GM23248 (cell line): Measurements from ENCODE around the gene ZFPL1. TPM values are rescaled to one million over a fixed set of nuclear protein-coding genes. Genes with fewer than 3 reads are reported as not detected.

Source experiments
- DNase-seq: peaks from one replicate; pipeline ENCODE4 v3.0.0-alpha.2; 2015
- H2AFZ ChIP-seq: fragments of 200-600 bp; sonication (generic); 2 replicates; pipeline ENCODE4 v1.6.1; 2016; ENCODE audit warnings: antibody characterized with exemption
- H3F3A ChIP-seq: fragments of 200-600 bp; sonication (generic); 2 replicates; pipeline ENCODE4 v1.6.1; 2016; ENCODE audit warnings: mild to moderate bottlenecking, antibody characterized with exemption, mixed run types; ENCODE audit not compliant: insufficient read depth
- H3K27ac ChIP-seq: fragments of 200-600 bp; sonication (generic); 2 replicates; pipeline ENCODE4 v1.5.1; 2016; ENCODE audit warnings: mild to moderate bottlenecking
- H3K27me3 ChIP-seq: fragments of 200-600 bp; sonication (generic); replicated peaks from 2 replicates; pipeline ENCODE4 v1.6.1; 2016; ENCODE audit warnings: mild to moderate bottlenecking; ENCODE audit not compliant: insufficient read depth
- H3K36me3 ChIP-seq: fragments of 200-600 bp; sonication (generic); 2 replicates; pipeline ENCODE4 v1.6.1; 2016; ENCODE audit warnings: low read depth, mild to moderate bottlenecking
- H3K4me1 ChIP-seq: fragments of 200-600 bp; sonication (generic); 2 replicates; pipeline ENCODE4 v1.6.1; 2016; ENCODE audit warnings: mild to moderate bottlenecking; ENCODE audit not compliant: insufficient read depth
- H3K4me2 ChIP-seq: fragments of 200-600 bp; sonication (generic); one replicate; pipeline ENCODE4 v1.6.1; 2016; ENCODE audit warnings: mild to moderate bottlenecking; ENCODE audit not compliant: unreplicated experiment
- H3K4me3 ChIP-seq: fragments of 200-600 bp; sonication (generic); 2 replicates; pipeline ENCODE4 v1.5.1; 2016; ENCODE audit warnings: mild to moderate bottlenecking
- H3K79me2 ChIP-seq: fragments of 200-600 bp; sonication (generic); 2 replicates; pipeline ENCODE4 v1.6.1; 2016; ENCODE audit warnings: mild to moderate bottlenecking; ENCODE audit not compliant: insufficient read depth
- H3K9ac ChIP-seq: fragments of 200-600 bp; sonication (generic); 2 replicates; pipeline ENCODE4 v1.6.1; 2016; ENCODE audit warnings: mild to moderate bottlenecking
- H3K9me2 ChIP-seq: fragments of 200-600 bp; sonication (generic); 2 replicates; pipeline ENCODE4 v1.6.1; 2016; ENCODE audit warnings: mixed run types, mild to moderate bottlenecking, moderate library complexity; ENCODE audit not compliant: insufficient read depth
- H3K9me3 ChIP-seq: fragments of 200-600 bp; sonication (generic); one replicate; pipeline ENCODE4 v1.6.1; 2017; ENCODE audit warnings: low read depth
- H4K20me1 ChIP-seq: fragments of 200-600 bp; sonication (generic); 2 replicates; pipeline ENCODE4 v1.6.0; 2016; ENCODE audit not compliant: insufficient read depth
- EZH2 ChIP-seq: fragments of 200-600 bp; sonication (generic); IDR thresholded peaks from 2 replicates; pipeline ENCODE4 v1.6.1; 2018; ENCODE audit warnings: antibody characterized with exemption, mild to moderate bottlenecking; ENCODE audit not compliant: insufficient read depth, poor library complexity, severe bottlenecking
- EZH2phosphoT487 ChIP-seq: fragments of 200-600 bp; sonication (generic); IDR thresholded peaks from 2 replicates; pipeline ENCODE4 v1.6.1; 2018; ENCODE audit warnings: antibody characterized with exemption, moderate library complexity, mild to moderate bottlenecking, low read depth; ENCODE audit not compliant: insufficient read depth
- WGBS, 2 experiments: methylation state at CpG; one replicate each; pipeline ENCODE4 v1.1.6; 2015 to 2017; ENCODE audit warnings: low lambda C conversion rate in 2 of 2, low coverage in 1 of 2; ENCODE audit errors: missing lambda C conversion rate in 2 of 2; 5-methylcytosine and 5-hydroxymethylcytosine counted together
- in situ Hi-C: fragments of 300-500 bp; cut with MboI; formaldehyde crosslinking; loops from 2 replicates; pipeline ENCODE4 v1.15.0; 2020
- polyA plus RNA-seq: library from polyadenylated mRNA; unstranded; fragments of >200 nt; fragmentation: Nextera tagmentation; extraction: Ambion mirVana; gene quantifications from 2 replicates; pipeline ENCODE4 v1.2.1, GENCODE V29; 2016
- total RNA-seq: library from RNA; depleted of rRNA; stranded (reverse); fragments of >200 nt; shearing (Covaris generic); gene quantifications from 2 replicates; pipeline ENCODE4 v1.2.3, GENCODE V29; 2014

The ZFPL1 gene
- total and polyA plus RNA-seq, 2 experiments from 2014 or later: 55.2 to 64.9 TPM

DNA sequence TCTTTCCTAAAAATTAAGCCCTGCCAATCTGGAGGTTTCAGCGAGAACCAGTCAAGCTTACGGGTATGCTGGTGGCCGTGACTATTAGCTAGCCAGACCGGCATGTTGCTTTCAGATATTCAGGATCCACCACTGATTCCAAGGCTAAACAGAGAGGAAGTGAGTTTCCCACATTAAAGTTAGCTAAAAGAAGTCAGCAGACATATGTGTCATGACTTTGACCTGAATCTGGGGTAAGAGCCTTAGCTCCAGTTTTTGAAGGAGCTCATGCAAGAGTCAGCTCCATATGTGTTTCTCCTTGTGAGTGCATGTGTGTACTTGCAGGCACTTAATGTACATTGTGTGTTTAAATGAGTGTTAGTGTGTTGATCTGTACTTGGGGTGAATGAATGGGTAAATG lies 1.4 kb downstream of the ZFPL1 start:
- Histone ChIP-seq H2AFZ (no peak overlapping the region), H3K79me2 (peaks cover 50% of the 10 kb centered on the region), H3K36me3 (peaks cover 9% of the 10 kb centered on the region; the same call in 1 of the 2 replicates), H3K9me3 (no peaks in the 10 kb centered on the region), H3F3A (no peaks in the 10 kb centered on the region), H3K27me3 (no peaks in the 10 kb centered on the region), H3K27ac (peak overlapping the region; percentile 89; the same call in 1 of the 2 replicates), H3K4me1 (0 out of 2 replicates have a peak, but pooled peaks cover 5% of the 10 kb centered on the region), H3K9me2 (no peaks in the 10 kb centered on the region), H4K20me1 (no peaks in the 10 kb centered on the region), H3K4me2 (peak overlapping the region; percentile 93), H3K9ac (peak overlapping the region; percentile 94), H3K4me3 (peak overlapping the region; percentile 93)
- WGBS, 2 experiments: 88 to 89% methylated on average over 4 of the region's 4 CpGs
- TF ChIP-seq EZH2phosphoT487: no peak
- no peak for TF ChIP-seq EZH2
- in situ Hi-C loops: no loop called here
- DNase-seq: peak; percentile 39

DNA sequence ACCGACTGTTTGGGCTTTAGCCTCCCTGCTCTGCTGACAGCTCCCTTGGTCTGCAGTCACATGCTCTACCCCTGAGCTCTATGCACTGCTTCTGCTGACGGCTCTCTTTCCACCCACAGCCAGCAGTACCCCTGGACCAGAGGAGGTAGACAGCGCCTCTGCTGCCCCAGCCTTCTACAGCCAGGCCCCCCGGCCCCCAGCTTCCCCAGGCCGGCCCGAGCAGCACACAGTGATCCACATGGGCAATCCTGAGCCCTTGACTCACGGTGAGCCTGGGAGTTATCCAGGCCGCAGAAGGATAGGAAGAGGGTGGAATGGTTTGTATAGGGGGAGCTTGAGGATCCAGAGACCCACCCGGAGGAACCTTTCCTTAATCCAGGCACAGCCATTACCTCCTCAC lies 2.8 kb downstream of the ZFPL1 start:
- Histone ChIP-seq H4K20me1 (no peaks in the 10 kb centered on the region), H3K4me1 (0 out of 2 replicates have a peak, but pooled peaks cover 5% of the 10 kb centered on the region), H3K79me2 (peaks cover 37% of the 10 kb centered on the region), H3K27me3 (no peaks in the 10 kb centered on the region), H2AFZ (no peak overlapping the region), H3K4me3 (no peak overlapping the region), H3F3A (no peaks in the 10 kb centered on the region), H3K9me3 (no peaks in the 10 kb centered on the region), H3K27ac (no peak overlapping the region), H3K4me2 (no peak overlapping the region), H3K9ac (no peak overlapping the region), H3K9me2 (no peaks in the 10 kb centered on the region), H3K36me3 (peaks cover 9% of the 10 kb centered on the region; the same call in 1 of the 2 replicates)
- 72 to 76% methylated on average over 8 to 9 of the region's 9 CpGs for WGBS, 2 experiments
- TF ChIP-seq EZH2 (no peak), EZH2phosphoT487 (no peak)
- no peak for DNase-seq
- in situ Hi-C loops: no loop called here

DNA sequence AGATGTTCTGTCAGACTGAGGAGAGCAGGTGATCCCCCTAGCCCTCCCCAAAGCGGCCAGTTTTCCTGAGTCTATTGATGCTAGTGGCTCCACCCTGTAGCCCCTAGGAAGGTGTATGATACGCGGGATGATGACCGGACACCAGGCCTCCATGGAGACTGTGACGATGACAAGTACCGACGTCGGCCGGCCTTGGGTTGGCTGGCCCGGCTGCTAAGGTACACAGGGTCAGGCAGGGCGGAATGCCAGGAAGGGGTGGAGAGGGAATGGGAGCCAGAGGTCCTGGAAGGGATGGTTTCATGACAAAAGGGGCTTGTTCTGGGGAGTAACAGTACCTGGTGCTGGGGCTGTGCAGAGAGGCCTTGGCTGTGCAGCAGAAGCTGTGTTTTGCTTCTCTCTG lies 3.2 kb downstream of the ZFPL1 start:
- Histone ChIP-seq H3F3A (no peaks in the 10 kb centered on the region), H3K9me2 (no peaks in the 10 kb centered on the region), H3K4me3 (no peak overlapping the region), H2AFZ (no peak overlapping the region), H3K27ac (no peak overlapping the region), H3K4me1 (0 out of 2 replicates have a peak, but pooled peaks cover 5% of the 10 kb centered on the region), H3K36me3 (peaks cover 9% of the 10 kb centered on the region; the same call in 1 of the 2 replicates), H3K4me2 (no peak overlapping the region), H3K27me3 (no peaks in the 10 kb centered on the region), H3K9me3 (no peaks in the 10 kb centered on the region), H3K79me2 (peaks cover 33% of the 10 kb centered on the region), H4K20me1 (no peaks in the 10 kb centered on the region), H3K9ac (no peak overlapping the region)
- DNase-seq: no peak
- TF ChIP-seq EZH2phosphoT487 (no peak), EZH2 (no peak)
- WGBS, 2 experiments: 89 to 94% methylated on average over 11 of the region's 11 CpGs
- in situ Hi-C loops: no loop called here

DNA sequence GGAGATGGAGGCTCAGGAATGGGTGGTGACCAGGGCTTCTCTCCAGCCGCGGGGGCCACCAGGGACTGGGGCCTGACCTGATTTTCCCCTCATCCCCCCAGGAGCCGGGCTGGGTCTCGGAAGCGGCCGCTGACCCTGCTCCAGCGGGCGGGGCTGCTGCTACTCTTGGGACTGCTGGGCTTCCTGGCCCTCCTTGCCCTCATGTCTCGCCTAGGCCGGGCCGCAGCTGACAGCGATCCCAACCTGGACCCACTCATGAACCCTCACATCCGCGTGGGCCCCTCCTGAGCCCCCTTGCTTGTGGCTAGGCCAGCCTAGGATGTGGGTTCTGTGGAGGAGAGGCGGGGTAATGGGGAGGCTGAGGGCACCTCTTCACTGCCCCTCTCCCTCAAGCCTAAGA lies 3.8 kb downstream of the ZFPL1 start:
- Histone ChIP-seq H4K20me1 (no peaks in the 10 kb centered on the region), H2AFZ (no peak overlapping the region), H3K4me2 (no peak overlapping the region), H3K9me2 (no peaks in the 10 kb centered on the region), H3K9ac (no peak overlapping the region), H3K27me3 (no peaks in the 10 kb centered on the region), H3K9me3 (no peaks in the 10 kb centered on the region), H3K27ac (no peak overlapping the region), H3F3A (no peaks in the 10 kb centered on the region), H3K36me3 (peaks cover 9% of the 10 kb centered on the region; the same call in 1 of the 2 replicates), H3K4me3 (no peak overlapping the region), H3K79me2 (peaks cover 27% of the 10 kb centered on the region), H3K4me1 (0 out of 2 replicates have a peak, but pooled peaks cover 5% of the 10 kb centered on the region)
- TF ChIP-seq EZH2phosphoT487 (no peak), EZH2 (no peak)
- WGBS, 2 experiments: 83 to 86% methylated on average over 15 of the region's 15 CpGs
- in situ Hi-C loops: no loop called here
- no peak for DNase-seq
